A673 (cell line): ENCODE measurements around the gene RFX2. TPM values are rescaled to one million over a fixed set of nuclear protein-coding genes. Genes with fewer than 3 reads are reported as not detected.

Source experiments
- BruUV-seq: library from RNA; stranded (reverse); fragments of 400-500 nt; replicated peaks from 2 replicates; lab custom pipeline; 2021; lab: Mats Ljungman, UMichigan
- CTCF ChIA-PET: fragments of 300-600 bp; sonication (Branson Sonifier 250); formaldehyde crosslinking; loops from one replicate; lab custom pipeline; 2022; ENCODE audit warnings: antibody characterized with exemption; lab: Charles Lee
- POLR2A ChIA-PET: fragments of 300-600 bp; sonication (Branson Sonifier 250); formaldehyde crosslinking; loops from one replicate; lab custom pipeline; 2022; ENCODE audit warnings: antibody characterized with exemption; ENCODE audit not compliant: low non-redundant PET; lab: Charles Lee
- DNase-seq: peaks from one replicate; pipeline ENCODE4 v3.0.0-alpha.2; 2015; ENCODE audit warnings: low spot score
- H3K27ac ChIP-seq: fragments of 200-600 bp; sonication (generic); 2 replicates; pipeline ENCODE4 v1.5.1; 2016; ENCODE audit warnings: mixed run types, low read depth, mild to moderate bottlenecking, mixed read lengths, antibody characterized with exemption, low read length; ENCODE audit not compliant: poor library complexity, severe bottlenecking
- H3K27me3 ChIP-seq: fragments of 200-600 bp; sonication (generic); replicated peaks from 2 replicates; pipeline ENCODE4 v1.6.1; 2017; ENCODE audit warnings: mixed run types, low read depth, mild to moderate bottlenecking, mixed read lengths, antibody characterized with exemption, low read length; ENCODE audit not compliant: insufficient read depth, poor library complexity
- H3K36me3 ChIP-seq: fragments of 200-600 bp; sonication (generic); 2 replicates; pipeline ENCODE4 v1.6.1; 2016; ENCODE audit warnings: mixed run types, mild to moderate bottlenecking, mixed read lengths, antibody characterized with exemption, low read length; ENCODE audit not compliant: insufficient read depth, poor library complexity, severe bottlenecking
- H3K4me1 ChIP-seq: fragments of 200-600 bp; sonication (generic); 2 replicates; pipeline ENCODE4 v1.6.1; 2017; ENCODE audit warnings: mixed run types, mild to moderate bottlenecking, mixed read lengths, antibody characterized with exemption, low read length; ENCODE audit not compliant: insufficient read depth, poor library complexity, severe bottlenecking
- H3K4me3 ChIP-seq: fragments of 200-600 bp; sonication (generic); 2 replicates; pipeline ENCODE4 v1.5.1; 2016; ENCODE audit warnings: low read depth, mixed run types, mild to moderate bottlenecking, mixed read lengths, low read length; ENCODE audit not compliant: poor library complexity, severe bottlenecking
- H3K9me3 ChIP-seq: fragments of 200-600 bp; sonication (generic); 2 replicates; pipeline ENCODE4 v1.6.1; 2016; ENCODE audit warnings: mixed run types, low read depth, mild to moderate bottlenecking, mixed read lengths, antibody characterized with exemption, low read length; ENCODE audit not compliant: poor library complexity, severe bottlenecking
- CTCF ChIP-seq: fragments of 300-800, 200-600 bp; sonication (generic); conservative IDR thresholded peaks from 2 replicates; pipeline ENCODE4 v1.5.1; 2017; ENCODE audit warnings: low read depth, mild to moderate bottlenecking, antibody characterized with exemption, low read length, moderate library complexity, mixed read lengths
- EZH2 ChIP-seq: fragments of 200-600 bp; sonication (generic); IDR thresholded peaks from 2 replicates; pipeline ENCODE4 v1.6.1; 2017; ENCODE audit warnings: borderline replicate concordance, low read depth, mild to moderate bottlenecking, mixed read lengths, antibody characterized with exemption, low read length; ENCODE audit not compliant: poor library complexity, severe bottlenecking
- intact Hi-C: fragments of 100-400 bp; cut with micrococcal nuclease; formaldehyde crosslinking; loops from one replicate; pipeline ENCODE4 v1.10.0; 2022; ENCODE audit not compliant: unreplicated experiment
- total RNA-seq: library from RNA; stranded (reverse); gene quantifications from 2 replicates; pipeline ENCODE4 v1.2.3, GENCODE V29; 2021

Gene RFX2
- total RNA-seq, 1 experiment from 2014 or later, result 11.7 TPM

GRCh38 chr19:6060600-6061375 is 49.5 kb downstream of the RFX2 start:
- TF ChIP-seq CTCF (no peak), EZH2 (no peak)
- CTCF ChIA-PET, result no interaction called here
- Histone ChIP-seq H3K27me3 (no peaks in the 10 kb centered on the region), H3K4me1 (peaks cover 4% of the 10 kb centered on the region), H3K4me3 (no peak overlapping the region), H3K36me3 (no peaks in the 10 kb centered on the region), H3K27ac (no peak overlapping the region), H3K9me3 (no peaks in the 10 kb centered on the region)
- POLR2A ChIA-PET, result no interaction called here
- BruUV-seq, result no TSS peak
- intact Hi-C loops, result no loop called here
- DNase-seq, result no peak

GRCh38 chr19:6059988-6060599 is 50.2 kb downstream of the RFX2 start:
- intact Hi-C loops, result no loop called here
- POLR2A ChIA-PET, result no interaction called here

GRCh38 chr19:6059396-6059947 is 50.8 kb downstream of the RFX2 start:
- CTCF ChIA-PET, result interaction anchor here (0.7 kb wide), 1 partner anchor 446 kb away, joined by 3 read pairs; no protein-coding TSS in a partner anchor
- Histone ChIP-seq H3K9me3 (no peaks in the 10 kb centered on the region), H3K36me3 (no peaks in the 10 kb centered on the region), H3K27me3 (no peaks in the 10 kb centered on the region), H3K27ac (no peak overlapping the region), H3K4me1 (no peaks in the 10 kb centered on the region), H3K4me3 (no peak overlapping the region)
- intact Hi-C loops, result no loop called here
- POLR2A ChIA-PET, result no interaction called here
- BruUV-seq, result no TSS peak
- no peak for TF ChIP-seq CTCF
- no peak for TF ChIP-seq EZH2
- DNase-seq, result no peak

More at GRCh38 chr19:6059988-6060599, 50.2 kb downstream of the RFX2 start:
- BruUV-seq, result no TSS peak
- Histone ChIP-seq H3K9me3 (no peaks in the 10 kb centered on the region), H3K4me1 (no peaks in the 10 kb centered on the region), H3K27ac (no peak overlapping the region), H3K27me3 (no peaks in the 10 kb centered on the region), H3K4me3 (no peak overlapping the region), H3K36me3 (no peaks in the 10 kb centered on the region)
- TF ChIP-seq CTCF, result no peak
- TF ChIP-seq EZH2, result no peak
- no peak for DNase-seq
- CTCF ChIA-PET, result no interaction called here
